Osteocyte (in vitro differentiated cells): Measurements from ENCODE around the gene PMPCA. TPM values are rescaled to one million over a fixed set of nuclear protein-coding genes. Genes with fewer than 3 reads are reported as not detected.

Experiments
- DNase-seq: peaks from one replicate; pipeline ENCODE4 v3.0.0; 2021; ENCODE audit warnings: mixed read lengths; ENCODE audit not compliant: unreplicated experiment; ENCODE audit errors: extremely low spot score
- H3K27ac Mint-ChIP-seq: one replicate; pipeline ENCODE4 v1.8.0; 2021; ENCODE audit warnings: mild to moderate bottlenecking, mixed read lengths; ENCODE audit not compliant: unreplicated experiment
- H3K27me3 Mint-ChIP-seq: one replicate; pipeline ENCODE4 v1.8.0; 2021; ENCODE audit warnings: mixed read lengths; ENCODE audit not compliant: unreplicated experiment
- H3K36me3 Mint-ChIP-seq: one replicate; pipeline ENCODE4 v1.8.0; 2021; ENCODE audit warnings: mixed read lengths; ENCODE audit not compliant: unreplicated experiment
- H3K4me1 Mint-ChIP-seq: one replicate; pipeline ENCODE4 v1.8.0; 2021; ENCODE audit warnings: mixed read lengths; ENCODE audit not compliant: unreplicated experiment
- H3K4me3 Mint-ChIP-seq: one replicate; pipeline ENCODE4 v1.8.0; 2021; ENCODE audit warnings: mild to moderate bottlenecking, moderate library complexity, mixed read lengths; ENCODE audit not compliant: unreplicated experiment
- H3K9me3 Mint-ChIP-seq: one replicate; pipeline ENCODE4 v1.8.0; 2021; ENCODE audit warnings: mixed read lengths; ENCODE audit not compliant: unreplicated experiment
- CTCF ChIP-seq: fragments of 200-600 bp; sonication (generic); IDR thresholded peaks from 2 replicates; pipeline ENCODE4 v1.5.0; 2021; ENCODE audit warnings: antibody characterized with exemption, mild to moderate bottlenecking, moderate library complexity
- total RNA-seq: library from RNA; stranded (reverse); gene quantifications from 2 replicates; pipeline ENCODE4 v1.2.1, GENCODE V29; 2021

Gene PMPCA
- total RNA-seq, 1 donor from 2014 or later, result 52.8 TPM

GRCh38 chr9:136407911-136408310, 2.5 kb upstream of the PMPCA start:
- H3K4me1 Mint-ChIP-seq, result peaks cover 30% of the 10 kb centered on the region
- TF ChIP-seq CTCF, result no peak
- H3K4me3 Mint-ChIP-seq, result no peak overlapping the region
- no peaks in the 10 kb centered on the region for H3K9me3 Mint-ChIP-seq
- H3K27ac Mint-ChIP-seq, result peak overlapping the region; percentile 34
- peaks cover 35% of the 10 kb centered on the region for H3K36me3 Mint-ChIP-seq
- DNase-seq, result no peak
- no peaks in the 10 kb centered on the region for H3K27me3 Mint-ChIP-seq

GRCh38 chr9:136409557-136410455, 652 bp upstream of the PMPCA start:
- peaks cover 32% of the 10 kb centered on the region for H3K4me1 Mint-ChIP-seq
- peaks cover 32% of the 10 kb centered on the region for H3K36me3 Mint-ChIP-seq
- TF ChIP-seq CTCF, result no peak
- peak overlapping the region; percentile 86 for H3K4me3 Mint-ChIP-seq
- H3K27ac Mint-ChIP-seq, result peak overlapping the region; percentile 75
- H3K9me3 Mint-ChIP-seq, result no peaks in the 10 kb centered on the region
- no peak for DNase-seq
- no peaks in the 10 kb centered on the region for H3K27me3 Mint-ChIP-seq

- H3K36me3 Mint-ChIP-seq, result peaks cover 26% of the 10 kb centered on the region
- no peaks in the 10 kb centered on the region for H3K27me3 Mint-ChIP-seq
- DNase-seq, result no peak
- peaks cover 32% of the 10 kb centered on the region for H3K4me1 Mint-ChIP-seq
- TF ChIP-seq CTCF, result no peak
- no peaks in the 10 kb centered on the region for H3K9me3 Mint-ChIP-seq
- peak overlapping the region; percentile 89 for H3K4me3 Mint-ChIP-seq
- H3K27ac Mint-ChIP-seq, result peak overlapping the region; percentile 86
These were observed 920 bp downstream of the PMPCA start for GRCh38 chr9:136411378-136411777.

- H3K4me3 Mint-ChIP-seq, result no peak overlapping the region
- H3K4me1 Mint-ChIP-seq, result peaks cover 32% of the 10 kb centered on the region
- no peak overlapping the region for H3K27ac Mint-ChIP-seq
- DNase-seq, result no peak
- no peak for TF ChIP-seq CTCF
- H3K36me3 Mint-ChIP-seq, result peaks cover 30% of the 10 kb centered on the region
- H3K9me3 Mint-ChIP-seq, result no peaks in the 10 kb centered on the region
- H3K27me3 Mint-ChIP-seq, result no peaks in the 10 kb centered on the region
These were observed 2.5 kb downstream of the PMPCA start for GRCh38 chr9:136412962-136413361.

- Mint-ChIP-seq H3K4me3 (no peak overlapping the region), H3K36me3 (peaks cover 39% of the 10 kb centered on the region), H3K9me3 (no peaks in the 10 kb centered on the region), H3K27me3 (no peaks in the 10 kb centered on the region), H3K27ac (no peak overlapping the region), H3K4me1 (peaks cover 12% of the 10 kb centered on the region)
- no peak for TF ChIP-seq CTCF
- no peak for DNase-seq
These were observed 6.0 kb downstream of the PMPCA start for GRCh38 chr9:136416427-136416826.
